ENCODE measurements around the gene NUP214. TPM values are rescaled to one million over a fixed set of nuclear protein-coding genes. Genes with fewer than 3 reads are reported as not detected.

Gene NUP214
- polyA plus RNA-seq, 1 of the 3 experiments (the other 2 are of a cell fraction), result 8.0 TPM

DNA sequence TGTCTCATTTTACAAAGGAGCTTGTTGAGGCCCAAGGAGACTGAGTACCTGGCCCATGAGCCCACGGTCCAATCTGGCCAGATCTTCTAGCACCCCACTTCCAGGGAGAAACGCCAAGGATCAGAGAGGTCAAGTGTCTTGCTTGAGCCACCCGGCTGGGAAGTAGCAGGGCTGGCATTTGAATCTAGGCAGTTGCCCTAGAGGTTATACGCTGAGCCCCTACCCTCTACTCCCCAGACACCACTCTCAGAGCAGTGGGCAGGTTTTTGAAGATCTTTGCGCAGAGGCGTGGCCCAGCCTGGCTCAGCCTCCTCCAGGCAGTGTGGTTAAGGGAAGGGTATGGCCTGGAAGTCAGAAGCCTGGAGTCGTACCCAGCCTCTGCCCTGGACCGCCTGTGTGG lies 5.8 kb upstream of the NUP214 start:
- Histone ChIP-seq H2AFZ (ENCODE audit: low read depth) (no peak overlapping the region), H3K4me2 (no peak overlapping the region), H3K27me3 (ENCODE audit: insufficient read depth) (no peaks in the 10 kb centered on the region), H3K9me2 (no peaks in the 10 kb centered on the region), H3K9me3 (no peaks in the 10 kb centered on the region), H3K9ac (no peak overlapping the region), H3K4me3 (ENCODE audit: low read depth in 2 of 2, low read length in 1 of 2) (no peak overlapping the region), H3K36me3 (replicated peaks in 1 of 2; ENCODE audit: control insufficient read depth in 1 of 2, insufficient read depth in 2 of 2, low read length in 1 of 2) (no peaks in the 10 kb centered on the region), H3K4me1 (ENCODE audit: control insufficient read depth in 1 of 2, insufficient read depth in 2 of 2, low read depth in 1 of 2, low read length in 1 of 2) (peaks cover 1 to 2% of the 10 kb centered on the region in 2 experiments; a peak in 2 of 4 replicates), H4K20me1 (ENCODE audit: insufficient read depth) (no peaks in the 10 kb centered on the region), H3K79me2 (ENCODE audit: insufficient read depth) (no peaks in the 10 kb centered on the region), H3K27ac (ENCODE audit: low read depth in 2 of 2, low read length in 1 of 2) (no peak overlapping the region), H3F3A (replicated peaks; ENCODE audit: insufficient read depth) (no peaks in the 10 kb centered on the region)
- 77% methylated on average over 7 of the region's 8 CpGs for WGBS (ENCODE audit: low lambda C conversion rate)
- ChIA-PET POLR2A (no interaction called here), CTCF (interaction anchor here (0.8 kb wide), 1 partner anchor 73 kb away, joined by 3 read pairs; no protein-coding TSS in a partner anchor)
- TF ChIP-seq, protein P1, sequence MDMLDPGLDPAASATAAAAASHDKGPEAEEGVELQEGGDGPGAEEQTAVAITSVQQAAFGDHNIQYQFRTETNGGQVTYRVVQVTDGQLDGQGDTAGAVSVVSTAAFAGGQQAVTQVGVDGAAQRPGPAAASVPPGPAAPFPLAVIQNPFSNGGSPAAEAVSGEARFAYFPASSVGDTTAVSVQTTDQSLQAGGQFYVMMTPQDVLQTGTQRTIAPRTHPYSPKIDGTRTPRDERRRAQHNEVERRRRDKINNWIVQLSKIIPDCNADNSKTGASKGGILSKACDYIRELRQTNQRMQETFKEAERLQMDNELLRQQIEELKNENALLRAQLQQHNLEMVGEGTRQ (IDR thresholded peaks at IDR 0.05; ENCODE audit: borderline replicate concordance, low read depth, low read length), result no peak
- TF ChIP-seq, protein P2, sequence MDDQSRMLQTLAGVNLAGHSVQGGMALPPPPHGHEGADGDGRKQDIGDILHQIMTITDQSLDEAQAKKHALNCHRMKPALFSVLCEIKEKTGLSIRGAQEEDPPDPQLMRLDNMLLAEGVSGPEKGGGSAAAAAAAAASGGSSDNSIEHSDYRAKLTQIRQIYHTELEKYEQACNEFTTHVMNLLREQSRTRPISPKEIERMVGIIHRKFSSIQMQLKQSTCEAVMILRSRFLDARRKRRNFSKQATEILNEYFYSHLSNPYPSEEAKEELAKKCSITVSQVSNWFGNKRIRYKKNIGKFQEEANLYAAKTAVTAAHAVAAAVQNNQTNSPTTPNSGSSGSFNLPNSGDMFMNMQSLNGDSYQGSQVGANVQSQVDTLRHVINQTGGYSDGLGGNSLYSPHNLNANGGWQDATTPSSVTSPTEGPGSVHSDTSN (IDR thresholded peaks at IDR 0.05), result no peak
- TF ChIP-seq TAF1 (IDR thresholded peaks at IDR 0.05; ENCODE audit: borderline replicate concordance, low read depth, low read length) (no peak), YY1 (IDR thresholded peaks at IDR 0.05; ENCODE audit: low read depth) (no peak), MEF2A (IDR thresholded peaks at IDR 0.05; ENCODE audit: borderline replicate concordance, low read depth) (no peak), EP300 (IDR thresholded peaks at IDR 0.05; ENCODE audit: borderline replicate concordance in 1 of 2, low read depth in 1 of 2, low read length in 1 of 2) (no peak), RXRA (IDR thresholded peaks at IDR 0.05; ENCODE audit: borderline replicate concordance, low read depth) (no peak), JUND (IDR thresholded peaks at IDR 0.05) (no peak), ELF1 (IDR thresholded peaks at IDR 0.05) (no peak), NFIC (IDR thresholded peaks at IDR 0.05; ENCODE audit: borderline replicate concordance) (no peak), NRF1 (IDR thresholded peaks at IDR 0.05; ENCODE audit: low read depth, low read length) (no peak), RFX5 (IDR thresholded peaks at IDR 0.05; ENCODE audit: low read length) (no peak), TCF12 (IDR thresholded peaks at IDR 0.05) (no peak), POLR2AphosphoS5 (IDR thresholded peaks at IDR 0.05; ENCODE audit: low read depth, low read length) (no peak)
- TF ChIP-seq, protein P3, sequence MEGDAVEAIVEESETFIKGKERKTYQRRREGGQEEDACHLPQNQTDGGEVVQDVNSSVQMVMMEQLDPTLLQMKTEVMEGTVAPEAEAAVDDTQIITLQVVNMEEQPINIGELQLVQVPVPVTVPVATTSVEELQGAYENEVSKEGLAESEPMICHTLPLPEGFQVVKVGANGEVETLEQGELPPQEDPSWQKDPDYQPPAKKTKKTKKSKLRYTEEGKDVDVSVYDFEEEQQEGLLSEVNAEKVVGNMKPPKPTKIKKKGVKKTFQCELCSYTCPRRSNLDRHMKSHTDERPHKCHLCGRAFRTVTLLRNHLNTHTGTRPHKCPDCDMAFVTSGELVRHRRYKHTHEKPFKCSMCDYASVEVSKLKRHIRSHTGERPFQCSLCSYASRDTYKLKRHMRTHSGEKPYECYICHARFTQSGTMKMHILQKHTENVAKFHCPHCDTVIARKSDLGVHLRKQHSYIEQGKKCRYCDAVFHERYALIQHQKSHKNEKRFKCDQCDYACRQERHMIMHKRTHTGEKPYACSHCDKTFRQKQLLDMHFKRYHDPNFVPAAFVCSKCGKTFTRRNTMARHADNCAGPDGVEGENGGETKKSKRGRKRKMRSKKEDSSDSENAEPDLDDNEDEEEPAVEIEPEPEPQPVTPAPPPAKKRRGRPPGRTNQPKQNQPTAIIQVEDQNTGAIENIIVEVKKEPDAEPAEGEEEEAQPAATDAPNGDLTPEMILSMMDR (IDR thresholded peaks at IDR 0.05), result no peak
- TF ChIP-seq, protein P4, sequence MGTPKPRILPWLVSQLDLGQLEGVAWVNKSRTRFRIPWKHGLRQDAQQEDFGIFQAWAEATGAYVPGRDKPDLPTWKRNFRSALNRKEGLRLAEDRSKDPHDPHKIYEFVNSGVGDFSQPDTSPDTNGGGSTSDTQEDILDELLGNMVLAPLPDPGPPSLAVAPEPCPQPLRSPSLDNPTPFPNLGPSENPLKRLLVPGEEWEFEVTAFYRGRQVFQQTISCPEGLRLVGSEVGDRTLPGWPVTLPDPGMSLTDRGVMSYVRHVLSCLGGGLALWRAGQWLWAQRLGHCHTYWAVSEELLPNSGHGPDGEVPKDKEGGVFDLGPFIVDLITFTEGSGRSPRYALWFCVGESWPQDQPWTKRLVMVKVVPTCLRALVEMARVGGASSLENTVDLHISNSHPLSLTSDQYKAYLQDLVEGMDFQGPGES (IDR thresholded peaks at IDR 0.05; ENCODE audit: low read depth, low read length), result no peak
- DNase-seq, result no peak

Data from SK-N-SH (cell line).